ENCODE data around the gene TFDP3.

Gene TFDP3

GRCh38 chrX:133185119-133185518, 33.0 kb downstream of the TFDP3 start:
- DNase-seq = no peak

GRCh38 chrX:133183806-133184205, 34.3 kb downstream of the TFDP3 start:
- DNase-seq = no peak

- no peak for DNase-seq
These were observed 38.7 kb downstream of the TFDP3 start for GRCh38 chrX:133179500-133179899.

- no peak for DNase-seq
These were observed 41.0 kb downstream of the TFDP3 start for GRCh38 chrX:133177202-133177601.

GRCh38 chrX:133175605-133176004, 42.5 kb downstream of the TFDP3 start:
- no peak for DNase-seq

- no peak for DNase-seq
These were observed 43.0 kb downstream of the TFDP3 start for GRCh38 chrX:133175162-133175561.

GRCh38 chrX:133171962-133172708, 46.0 kb downstream of the TFDP3 start:
- DNase-seq = no peak

Measured in activated CD8-positive, alpha-beta memory T cell treated with anti-CD3 and anti-CD28 coated beads, Interleukin-2, amount 50 U/mL, for 4 hours (primary cell).